DND-41 (cell line): ENCODE measurements around the gene EPHX1.

Experiments
- ATAC-seq: fragments of 200-7000 bp; cut with Tn5 transposase; 3 replicates; pipeline ENCODE4 v1.9.1; 2021; ENCODE audit warnings: low read depth; ENCODE audit not compliant: insufficient read depth
- DNase-seq: peaks from one replicate; pipeline ENCODE4 v3.0.0-alpha.2; 2020
- H2AFZ ChIP-seq: 2 replicates; pipeline ENCODE4 v1.6.0; 2012; ENCODE audit warnings: low read depth, low read length
- H3K27ac ChIP-seq: 2 replicates; pipeline ENCODE4 v1.5.1; 2012; ENCODE audit warnings: low read length, inconsistent platforms
- H3K27me3 ChIP-seq: fragments of 200-600 bp; sonication (generic); 2 replicates; pipeline ENCODE4 v1.6.0; 2012; ENCODE audit warnings: low read length, mild to moderate bottlenecking, inconsistent platforms; ENCODE audit not compliant: insufficient read depth, poor library complexity
- H3K36me3 ChIP-seq: 2 replicates; pipeline ENCODE4 v1.5.1; 2012; ENCODE audit warnings: low read length, inconsistent platforms; ENCODE audit not compliant: insufficient read depth
- H3K4me1 ChIP-seq: 2 replicates; pipeline ENCODE4 v1.5.1; 2012; ENCODE audit warnings: mild to moderate bottlenecking, low read length; ENCODE audit not compliant: insufficient read depth
- H3K4me2 ChIP-seq: 2 replicates; pipeline ENCODE4 v1.6.0; 2012; ENCODE audit warnings: mild to moderate bottlenecking, moderate library complexity, low read length, inconsistent platforms; ENCODE audit not compliant: insufficient read depth
- H3K4me3 ChIP-seq, 2 experiments: fragments of 200-600 bp in 1 of 2; shearing (Covaris generic) in 1 of 2; 2 replicates each; pipeline ENCODE4 v1.5.1; 2012 to 2016; ENCODE audit warnings: inconsistent platforms in 2 of 2, low read length in 2 of 2, mild to moderate bottlenecking in 2 of 2, low read depth in 1 of 2, moderate library complexity in 1 of 2
- H3K79me2 ChIP-seq: 2 replicates; pipeline ENCODE4 v1.6.0; 2012; ENCODE audit warnings: low read length, inconsistent platforms; ENCODE audit not compliant: insufficient read depth
- H3K9ac ChIP-seq: 2 replicates; pipeline ENCODE4 v1.6.0; 2012; ENCODE audit warnings: low read depth, mild to moderate bottlenecking, inconsistent platforms, low read length, moderate library complexity
- H3K9me3 ChIP-seq: 2 replicates; pipeline ENCODE4 v1.5.1; 2012; ENCODE audit warnings: low read length, moderate library complexity, mild to moderate bottlenecking, inconsistent platforms; ENCODE audit not compliant: insufficient read depth, severe bottlenecking
- H4K20me1 ChIP-seq: 2 replicates; pipeline ENCODE4 v1.6.0; 2012; ENCODE audit warnings: low read length; ENCODE audit not compliant: insufficient read depth
- EZH2 ChIP-seq: IDR thresholded peaks from 3 replicates; pipeline ENCODE4 v1.6.1; 2012; ENCODE audit warnings: borderline replicate concordance, low read depth, mild to moderate bottlenecking, moderate library complexity, low read length, inconsistent platforms; ENCODE audit not compliant: severe bottlenecking
- TF ChIP-seq, protein P1 (sequence below): IDR thresholded peaks from 2 replicates; pipeline ENCODE4 v1.5.1; 2012; ENCODE audit warnings: borderline replicate concordance, low read length, moderate library complexity, mild to moderate bottlenecking; ENCODE audit not compliant: poor library complexity, severe bottlenecking; ENCODE audit errors: extremely low read depth

Gene EPHX1

GRCh38 chr1:225820522-225821120 lies 10.7 kb downstream of the EPHX1 start:
- Histone ChIP-seq H3K27me3 (no peaks in the 10 kb centered on the region), H3K4me1 (no peaks in the 10 kb centered on the region), H4K20me1 (no peaks in the 10 kb centered on the region), H3K79me2 (no peaks in the 10 kb centered on the region), H3K9me3 (no peaks in the 10 kb centered on the region), H3K4me2 (no peak overlapping the region), H3K27ac (no peak overlapping the region), H3K9ac (no peak overlapping the region), H3K36me3 (no peaks in the 10 kb centered on the region), H3K4me3 (no peak overlapping the region), H2AFZ (no peak overlapping the region)
- ATAC-seq (no peak), DNase-seq (no peak)
- TF ChIP-seq, protein P1, sequence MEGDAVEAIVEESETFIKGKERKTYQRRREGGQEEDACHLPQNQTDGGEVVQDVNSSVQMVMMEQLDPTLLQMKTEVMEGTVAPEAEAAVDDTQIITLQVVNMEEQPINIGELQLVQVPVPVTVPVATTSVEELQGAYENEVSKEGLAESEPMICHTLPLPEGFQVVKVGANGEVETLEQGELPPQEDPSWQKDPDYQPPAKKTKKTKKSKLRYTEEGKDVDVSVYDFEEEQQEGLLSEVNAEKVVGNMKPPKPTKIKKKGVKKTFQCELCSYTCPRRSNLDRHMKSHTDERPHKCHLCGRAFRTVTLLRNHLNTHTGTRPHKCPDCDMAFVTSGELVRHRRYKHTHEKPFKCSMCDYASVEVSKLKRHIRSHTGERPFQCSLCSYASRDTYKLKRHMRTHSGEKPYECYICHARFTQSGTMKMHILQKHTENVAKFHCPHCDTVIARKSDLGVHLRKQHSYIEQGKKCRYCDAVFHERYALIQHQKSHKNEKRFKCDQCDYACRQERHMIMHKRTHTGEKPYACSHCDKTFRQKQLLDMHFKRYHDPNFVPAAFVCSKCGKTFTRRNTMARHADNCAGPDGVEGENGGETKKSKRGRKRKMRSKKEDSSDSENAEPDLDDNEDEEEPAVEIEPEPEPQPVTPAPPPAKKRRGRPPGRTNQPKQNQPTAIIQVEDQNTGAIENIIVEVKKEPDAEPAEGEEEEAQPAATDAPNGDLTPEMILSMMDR, result no peak
- TF ChIP-seq EZH2, result no peak

GRCh38 chr1:225822655-225823403 lies 12.9 kb downstream of the EPHX1 start:
- no peaks in the 10 kb centered on the region for H3K36me3 ChIP-seq
- H3K4me3 ChIP-seq, result no peak overlapping the region
- no peak for DNase-seq
- no peaks in the 10 kb centered on the region for H3K27me3 ChIP-seq
- H3K9me3 ChIP-seq, result no peaks in the 10 kb centered on the region
- ATAC-seq, result no peak
- H2AFZ ChIP-seq, result no peak overlapping the region
- no peak overlapping the region for H3K9ac ChIP-seq
- H3K4me1 ChIP-seq, result no peaks in the 10 kb centered on the region
- no peak overlapping the region for H3K4me2 ChIP-seq
- TF ChIP-seq, protein P1, result no peak
- no peak for TF ChIP-seq EZH2
- no peaks in the 10 kb centered on the region for H3K79me2 ChIP-seq
- no peaks in the 10 kb centered on the region for H4K20me1 ChIP-seq
- H3K27ac ChIP-seq, result no peak overlapping the region

- TF ChIP-seq EZH2, result no peak
- TF ChIP-seq, protein P1, result no peak
- ATAC-seq (no peak), DNase-seq (no peak)
- H2AFZ ChIP-seq, result no peak overlapping the region
- no peaks in the 10 kb centered on the region for H3K36me3 ChIP-seq
- H4K20me1 ChIP-seq, result no peaks in the 10 kb centered on the region
- H3K9me3 ChIP-seq, result no peaks in the 10 kb centered on the region
- H3K27me3 ChIP-seq, result no peaks in the 10 kb centered on the region
- H3K27ac ChIP-seq, result no peak overlapping the region
- H3K4me3 ChIP-seq, result no peak overlapping the region
- H3K9ac ChIP-seq, result no peak overlapping the region
- no peak overlapping the region for H3K4me2 ChIP-seq
- H3K79me2 ChIP-seq, result no peaks in the 10 kb centered on the region
- H3K4me1 ChIP-seq, result no peaks in the 10 kb centered on the region
These were observed 13.9 kb downstream of the EPHX1 start for GRCh38 chr1:225823811-225824261.
